ENCODE data around the gene CANT1. TPM values are rescaled to one million over a fixed set of nuclear protein-coding genes. Genes with fewer than 3 reads are reported as not detected.

CANT1 gene
- total RNA-seq, 1 experiment from 2014 or later: 33.0 TPM

DNA sequence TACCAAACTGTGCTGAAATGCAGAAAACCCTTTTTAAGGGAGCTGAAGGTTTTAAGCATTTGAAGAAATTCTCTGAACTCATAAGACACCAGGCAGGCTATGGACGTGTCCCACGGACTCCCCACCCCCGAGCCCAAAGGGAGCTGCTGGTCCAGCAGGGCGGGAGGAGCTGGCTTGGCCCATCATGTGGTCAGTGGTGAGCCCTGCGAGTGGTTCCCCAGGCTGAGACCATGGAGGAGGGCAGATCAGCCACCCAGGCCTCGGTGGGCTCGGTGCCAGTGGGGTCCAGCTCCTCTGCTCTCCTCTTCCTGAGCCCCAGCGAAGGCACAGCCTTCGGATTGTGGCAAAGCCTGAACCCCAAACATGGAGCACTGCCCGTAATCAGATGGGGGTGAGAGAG, 56.9 kb downstream of the CANT1 start:
- Histone ChIP-seq H2BK15ac (ENCODE audit: low read depth, low read length) (no peak overlapping the region), H3K23ac (ENCODE audit: insufficient read length, low read depth, low read length) (no peak overlapping the region), H3K9me3 (ENCODE audit: control insufficient read depth, low read depth, low read length) (peaks cover 10% of the 10 kb centered on the region), H3K4me1 (ENCODE audit: insufficient read depth, low read length) (no peaks in the 10 kb centered on the region), H2BK5ac (ENCODE audit: insufficient read length, low read length) (no peak overlapping the region), H4K20me1 (ENCODE audit: control insufficient read depth, insufficient read depth, insufficient read length) (no peaks in the 10 kb centered on the region), H3K4me2 (ENCODE audit: insufficient read depth, insufficient read length, low read length) (no peak overlapping the region), H2AK5ac (ENCODE audit: insufficient read length, low read length) (no peak overlapping the region), H3K14ac (ENCODE audit: insufficient read depth, low read length) (no peak overlapping the region), H4K91ac (ENCODE audit: insufficient read length, low read depth, low read length) (no peak overlapping the region), H3K79me2 (ENCODE audit: insufficient read depth, low read length) (no peaks in the 10 kb centered on the region), H4K8ac (replicated peaks; ENCODE audit: insufficient read length, low read depth, low read length) (no peak overlapping the region), H3K4ac (ENCODE audit: low read depth, low read length) (no peak overlapping the region), H3K79me1 (ENCODE audit: insufficient read depth, low read depth, low read length, poor library complexity, severe bottlenecking) (no peaks in the 10 kb centered on the region), H2BK120ac (ENCODE audit: low read depth, low read length, poor library complexity, severe bottlenecking) (no peak overlapping the region), H2AFZ (ENCODE audit: low read length) (no peak overlapping the region), H2BK20ac (ENCODE audit: low read depth, low read length, poor library complexity, severe bottlenecking) (no peak overlapping the region), H3T11ph (ENCODE audit: low read length) (no peak overlapping the region), H3K18ac (ENCODE audit: insufficient read length, low read depth, low read length) (no peak overlapping the region), H4K5ac (ENCODE audit: insufficient read length, low read depth, low read length) (no peak overlapping the region), H3K27ac (ENCODE audit: insufficient read length, low read depth, low read length) (no peak overlapping the region), H2BK12ac (ENCODE audit: insufficient read length, low read depth, low read length) (no peak overlapping the region), H3K56ac (ENCODE audit: insufficient read length, low read depth, low read length) (no peak overlapping the region), H3K9ac (ENCODE audit: extremely low read depth, insufficient read length, low read length) (no peak overlapping the region), H3K27me3 (ENCODE audit: insufficient read depth, low read length) (no peaks in the 10 kb centered on the region), H3K23me2 (ENCODE audit: insufficient read length, low read depth, low read length, poor library complexity, severe bottlenecking) (no peaks in the 10 kb centered on the region)
- Mint-ChIP-seq H3K4me3 (no peak overlapping the region), H3K9me3 (peaks cover 17 to 20% of the 10 kb centered on the region in 2 experiments), H3K27ac (no peak overlapping the region), H3K27me3 (ENCODE audit: low read depth) (peaks cover 10% of the 10 kb centered on the region), H3K36me3 (ENCODE audit: insufficient read depth in 1 of 3, low read depth in 3 of 3) (peaks cover 4 to 17% (median 7%) of the 10 kb centered on the region in 3 experiments; a peak in 6 of 7 replicates), H3K4me1 (peaks cover 2 to 29% of the 10 kb centered on the region in 2 experiments; a peak in 3 of 4 replicates)
- no CpG with 5 or more reads among the region's 10 CpGs for WGBS (ENCODE audit: extremely low coverage, insufficient read length, low lambda C conversion rate)
- no peak for DNase-seq
- TF ChIP-seq CTCF (conservative IDR thresholded peaks at IDR 0.05): no peak
